ENCODE data around the gene CARD10.
A peak's percentile ranks its signal among the peaks of the same experiment; 100 is the strongest.

The CARD10 gene

DNA sequence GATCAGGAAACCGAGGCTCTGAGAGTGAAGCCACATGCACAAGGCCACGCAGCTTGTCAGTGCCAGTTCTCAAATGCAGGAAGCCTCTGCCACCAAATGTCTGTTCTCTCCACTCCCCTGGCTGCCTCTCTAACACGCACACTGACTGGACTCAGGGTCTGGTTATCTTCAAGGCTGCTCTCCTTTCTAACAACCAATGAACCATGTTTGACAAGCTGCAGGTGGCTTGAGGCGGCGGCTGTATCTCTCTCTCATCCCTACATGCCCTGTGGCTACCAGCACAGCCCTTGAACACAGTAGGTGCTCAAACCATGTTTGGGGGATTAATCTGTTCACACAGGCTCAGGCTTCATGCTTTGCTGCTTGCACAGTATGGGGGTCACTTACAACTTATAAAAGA is 56.8 kb downstream of the CARD10 start:
- no peak for DNase-seq (ENCODE audit: low read depth)

DNA sequence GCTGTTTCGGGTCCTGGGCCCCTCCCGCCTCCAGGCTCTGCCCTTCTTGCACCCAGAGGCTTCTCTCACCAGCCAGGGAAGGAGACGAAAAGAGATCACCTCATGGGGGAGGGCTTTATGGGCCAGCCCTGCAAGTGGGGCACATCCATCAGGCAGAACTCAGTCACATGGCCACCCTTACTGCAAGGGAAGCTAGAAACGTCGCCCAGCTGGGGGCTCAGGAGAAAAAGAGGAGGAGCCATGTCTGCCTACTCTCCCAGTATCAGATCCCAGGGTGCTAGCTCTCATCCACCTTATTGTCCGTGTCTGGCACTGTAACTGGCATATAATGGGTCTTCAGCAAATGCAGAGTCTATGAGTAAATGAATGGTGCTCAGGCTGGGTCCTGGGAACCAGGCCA is 57.3 kb downstream of the CARD10 start:
- DNase-seq (ENCODE audit: low read depth) = no peak

DNA sequence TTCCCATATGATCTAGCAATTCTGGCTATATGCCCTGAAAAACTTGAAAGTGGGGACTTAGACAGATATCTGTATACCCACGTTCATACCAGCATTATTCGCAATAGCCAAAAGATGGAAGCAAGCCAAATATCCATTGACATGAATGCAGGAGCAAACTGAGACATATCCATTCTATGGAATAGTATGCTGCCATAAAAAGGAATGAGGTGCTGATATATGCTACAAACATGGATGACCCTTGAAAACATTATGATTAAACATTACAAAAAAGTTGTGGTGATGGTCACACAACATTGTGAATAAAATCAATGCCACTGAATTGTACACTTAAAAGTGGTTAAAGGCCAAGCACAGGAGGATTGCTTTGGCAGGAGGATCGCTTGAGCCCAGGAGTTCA is 58.5 kb downstream of the CARD10 start:
- DNase-seq (ENCODE audit: low read depth) = no peak

DNA sequence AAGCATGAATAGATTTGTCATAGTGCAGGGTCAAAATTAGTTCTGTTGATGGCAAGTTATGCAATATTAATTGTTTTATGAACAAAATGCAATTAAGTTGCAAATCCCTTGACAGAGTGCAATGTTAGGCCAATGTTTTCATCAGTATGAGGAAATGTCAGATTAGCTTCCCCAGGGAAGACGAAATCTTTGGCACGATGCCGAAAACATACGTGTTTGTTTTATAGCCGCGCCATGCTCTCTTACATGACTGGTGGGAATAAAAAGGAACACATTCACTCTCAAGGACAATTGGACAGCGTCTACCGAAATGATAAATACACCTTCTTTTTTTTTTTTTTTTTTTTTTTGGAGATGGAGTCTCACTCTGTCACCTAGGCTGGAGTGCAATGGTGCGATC is 60.0 kb downstream of the CARD10 start:
- no peak for DNase-seq (ENCODE audit: low read depth)

DNA sequence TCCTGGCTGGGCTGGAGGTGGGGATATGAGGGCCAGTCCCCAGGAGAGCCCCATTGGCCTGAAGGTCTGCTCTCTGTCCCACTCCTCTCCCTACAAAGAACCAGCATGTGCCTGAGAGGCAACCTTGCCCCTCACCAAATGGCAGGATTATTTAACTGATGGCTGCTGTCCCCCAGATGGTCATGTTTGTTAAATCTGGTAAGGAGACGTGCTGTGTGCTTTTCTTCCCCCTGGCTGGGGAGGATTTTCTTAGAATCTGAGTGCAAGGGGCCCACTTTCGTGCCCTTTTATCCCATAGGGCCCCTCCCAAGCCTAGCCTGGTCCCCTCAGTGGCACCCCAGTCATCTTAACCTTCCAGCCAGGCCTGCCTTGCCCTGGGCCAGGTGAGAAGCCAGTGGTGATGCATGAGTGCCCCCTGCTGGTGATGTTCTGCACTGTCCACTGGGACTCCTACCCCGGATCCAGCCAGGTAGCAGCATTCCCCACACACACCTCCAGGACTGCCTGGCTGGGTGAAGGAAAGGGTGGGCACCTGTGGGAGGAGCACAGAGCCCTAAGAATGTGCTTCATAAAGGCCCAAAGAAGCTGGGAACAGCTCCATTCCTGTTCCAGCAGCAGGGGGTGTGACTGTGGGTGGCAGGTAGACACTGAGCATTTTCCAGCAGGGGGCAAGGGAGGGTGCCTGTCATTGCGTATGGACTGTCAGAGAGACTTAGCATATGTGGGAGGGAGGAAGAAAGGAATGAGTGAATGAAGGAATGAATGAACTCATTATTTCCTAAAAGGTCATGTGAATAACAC is 61.9 kb downstream of the CARD10 start:
- no peak for DNase-seq (ENCODE audit: low read depth)

DNA sequence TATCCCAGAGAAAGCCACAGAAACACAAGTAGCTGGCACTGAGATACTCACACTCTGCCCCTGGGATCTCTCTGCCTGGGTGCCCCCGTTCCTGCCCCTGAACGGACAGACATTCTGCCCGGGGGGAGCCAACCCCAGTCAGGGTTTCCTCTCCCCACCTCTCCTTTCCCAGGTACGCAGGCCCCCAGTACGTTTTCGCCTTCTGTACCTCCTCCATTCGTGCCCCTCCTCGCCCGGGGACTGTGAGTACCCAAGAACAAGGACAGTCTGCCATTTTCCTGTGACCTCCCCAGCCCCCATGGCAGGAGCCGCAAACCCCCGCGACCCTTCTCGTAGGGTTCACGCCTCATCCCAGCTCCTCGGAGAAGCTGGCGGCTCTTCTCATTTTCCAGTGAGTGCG is 62.9 kb downstream of the CARD10 start:
- no peak for DNase-seq (ENCODE audit: low read depth)

DNA sequence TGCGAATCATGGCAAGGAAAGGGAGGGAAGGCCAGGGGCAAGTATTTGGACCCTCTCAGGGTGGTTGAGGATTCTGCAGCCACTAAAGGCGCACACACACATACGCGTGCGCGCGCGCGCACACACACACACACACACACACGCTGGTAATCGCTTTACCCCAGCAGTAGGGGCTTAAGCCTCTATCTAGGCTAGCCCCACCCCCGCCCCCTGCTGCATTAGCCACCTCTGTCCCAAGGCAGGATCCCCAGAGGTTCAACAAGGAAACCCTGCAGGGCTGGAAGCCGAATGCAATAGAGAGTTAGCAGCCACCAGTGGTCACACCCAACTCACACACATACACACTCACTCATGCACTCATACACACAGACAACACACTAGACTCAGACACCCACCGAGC is 63.3 kb downstream of the CARD10 start:
- DNase-seq (ENCODE audit: low read depth) = no peak

DNA sequence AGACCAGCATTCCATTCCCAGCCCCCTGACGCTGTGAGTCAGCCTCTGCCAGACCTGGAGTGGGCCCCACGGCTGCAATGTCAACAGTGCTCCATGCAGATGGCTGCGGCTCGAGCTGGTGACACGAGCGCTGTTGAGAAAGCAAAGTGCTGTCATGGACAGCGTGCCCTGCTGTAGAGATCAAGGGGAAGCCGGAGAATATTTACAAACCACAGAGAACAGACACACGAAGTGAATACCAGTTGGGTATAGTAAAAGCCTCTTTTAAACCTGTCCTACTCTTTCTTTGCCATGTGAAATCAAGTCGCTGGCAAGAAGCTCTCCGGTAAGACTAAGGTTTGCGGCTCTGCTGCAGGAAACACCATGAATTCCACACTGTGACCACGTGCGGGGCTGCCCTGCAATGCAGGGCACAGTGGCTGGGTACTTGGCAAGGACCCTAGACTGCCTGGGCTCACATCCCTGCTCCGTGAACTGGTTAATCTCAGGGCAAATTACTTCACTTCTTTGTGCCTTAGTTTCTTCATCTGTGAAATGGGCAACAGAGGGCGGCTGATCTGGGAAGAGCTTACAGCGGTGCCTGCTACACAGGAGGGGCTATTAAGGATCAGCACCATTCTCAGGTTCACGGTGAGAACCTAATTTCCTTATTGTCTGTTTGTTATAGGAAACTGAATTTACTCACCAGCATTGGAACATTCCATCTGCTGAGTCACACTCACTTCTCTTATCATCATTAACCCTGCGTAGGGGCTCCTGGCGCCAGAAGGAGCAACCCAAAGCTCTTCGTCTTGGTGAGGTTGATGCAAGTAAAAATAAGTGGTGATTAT is 64.1 kb downstream of the CARD10 start:
- DNase-seq (ENCODE audit: low read depth) = peak; percentile 83

DNA sequence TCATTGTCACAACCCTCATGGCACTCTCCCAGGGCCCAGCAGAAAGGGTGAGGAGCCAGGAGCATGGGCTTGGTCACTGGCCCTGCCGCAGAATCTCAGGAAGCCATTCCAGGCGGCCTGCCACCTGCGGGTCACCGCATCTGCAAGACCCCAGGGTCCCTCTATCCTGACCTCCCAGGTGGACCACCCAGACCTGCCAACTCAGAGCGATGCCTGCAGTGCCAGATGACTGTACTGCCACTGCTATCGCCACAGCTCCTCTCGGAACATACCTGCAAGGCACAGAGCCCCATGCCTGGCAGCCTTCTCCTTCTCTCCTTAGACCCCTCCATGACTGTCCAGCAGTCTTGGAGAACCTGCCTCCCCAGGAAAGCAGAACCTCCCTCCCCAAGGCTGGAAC is 65.5 kb downstream of the CARD10 start:
- no peak for DNase-seq (ENCODE audit: low read depth)

DNA sequence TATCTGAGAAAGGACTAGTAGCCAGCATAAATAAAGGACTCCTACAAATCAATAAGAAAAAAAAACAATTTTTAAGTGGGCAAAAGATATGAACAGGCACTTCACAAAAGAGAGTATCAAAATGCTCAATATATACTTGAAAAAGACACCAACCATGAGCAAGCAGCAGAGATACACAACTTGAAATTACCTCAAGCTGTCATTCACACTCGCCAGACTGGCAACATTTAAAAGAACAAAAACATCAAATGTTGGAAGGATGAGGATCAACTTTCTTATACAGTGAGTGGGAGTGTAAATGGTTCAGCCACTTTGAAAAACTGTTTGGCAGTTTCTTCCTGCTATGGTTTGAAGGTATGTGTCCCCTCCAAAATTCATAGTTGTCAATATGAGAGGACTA is 68.0 kb downstream of the CARD10 start:
- no peak for DNase-seq (ENCODE audit: low read depth)

DNA sequence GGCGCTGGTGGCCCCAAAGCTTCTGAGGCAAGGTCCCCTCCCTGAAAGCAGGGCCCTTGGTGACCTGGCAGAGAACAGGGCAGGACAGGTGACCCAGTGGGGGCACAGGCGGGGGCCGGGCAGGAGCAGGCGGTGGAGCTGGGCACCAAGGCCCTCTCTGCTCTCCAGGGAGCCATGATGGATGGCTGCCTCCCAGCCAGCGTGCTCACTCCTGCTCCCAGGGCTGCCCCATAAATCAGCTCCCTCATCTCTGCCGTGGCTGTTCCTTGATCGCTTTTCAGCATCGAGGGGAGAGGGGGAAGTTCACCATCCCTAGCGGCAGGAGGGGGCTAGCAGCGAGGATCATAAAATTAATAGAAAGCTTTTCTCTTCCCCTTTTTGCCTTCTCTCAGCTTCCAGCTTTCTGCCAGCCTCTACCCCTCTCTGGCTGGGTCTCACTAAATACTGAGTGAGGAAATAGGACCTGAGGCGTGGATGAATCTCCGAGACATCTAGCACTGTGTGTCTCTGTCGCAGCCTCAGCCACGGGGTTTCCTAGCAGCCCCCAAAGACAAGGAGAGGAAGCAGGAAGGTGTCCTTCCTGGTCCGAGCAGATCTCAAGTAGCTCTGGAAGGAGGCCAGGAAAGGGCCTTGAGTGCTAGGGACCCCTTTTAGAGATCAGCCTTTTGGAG is 69.7 kb downstream of the CARD10 start:
- no peak for DNase-seq (ENCODE audit: low read depth)

DNA sequence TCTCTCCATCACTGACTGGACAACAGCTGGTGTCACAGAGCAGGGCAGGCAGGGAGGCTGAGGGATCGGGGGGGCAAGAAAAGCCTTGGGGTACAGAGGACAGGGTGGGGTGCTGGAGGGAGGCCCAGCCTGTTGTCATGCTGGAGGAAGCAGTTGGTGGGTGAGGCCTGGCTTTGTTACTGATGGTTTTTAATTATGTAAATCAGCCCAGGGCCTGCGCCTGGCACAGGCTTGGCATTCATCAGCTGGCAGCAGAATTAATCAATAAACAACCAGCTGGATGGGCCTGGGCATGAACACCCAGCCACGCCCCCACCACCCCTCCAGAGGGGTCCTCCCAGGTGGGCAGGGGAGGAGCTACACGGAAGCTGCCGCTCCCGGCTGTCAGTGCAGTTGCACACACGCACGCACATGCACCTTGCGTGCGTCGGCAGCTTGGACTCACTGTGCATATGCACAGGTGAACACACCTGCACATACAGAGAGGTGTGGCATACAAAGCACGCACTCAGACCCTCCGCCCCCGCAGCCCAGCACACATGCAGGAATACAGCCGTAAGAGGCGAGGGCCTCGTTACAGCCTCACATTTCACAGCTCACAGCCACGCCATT is 70.6 kb downstream of the CARD10 start:
- no peak for DNase-seq (ENCODE audit: low read depth)

DNA sequence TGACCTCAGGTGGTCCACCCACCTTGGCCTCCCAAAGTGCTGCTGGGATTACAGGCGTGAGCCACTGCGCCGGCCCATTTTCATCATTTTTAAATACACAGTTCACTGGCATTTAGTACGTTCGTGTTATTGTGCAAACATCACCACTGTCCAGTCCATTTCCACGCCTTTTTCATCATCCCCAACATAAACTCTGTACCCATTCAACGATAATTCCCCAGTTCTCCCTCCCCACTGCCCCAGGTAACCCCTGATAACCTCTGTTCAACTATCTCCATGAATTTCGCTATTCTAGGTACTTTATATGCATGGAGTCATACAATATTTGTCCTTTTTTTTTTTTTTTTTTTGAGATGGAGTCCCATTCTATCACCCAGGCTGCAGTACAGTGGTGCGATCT is 73.7 kb downstream of the CARD10 start:
- no peak for DNase-seq (ENCODE audit: low read depth)

DNA sequence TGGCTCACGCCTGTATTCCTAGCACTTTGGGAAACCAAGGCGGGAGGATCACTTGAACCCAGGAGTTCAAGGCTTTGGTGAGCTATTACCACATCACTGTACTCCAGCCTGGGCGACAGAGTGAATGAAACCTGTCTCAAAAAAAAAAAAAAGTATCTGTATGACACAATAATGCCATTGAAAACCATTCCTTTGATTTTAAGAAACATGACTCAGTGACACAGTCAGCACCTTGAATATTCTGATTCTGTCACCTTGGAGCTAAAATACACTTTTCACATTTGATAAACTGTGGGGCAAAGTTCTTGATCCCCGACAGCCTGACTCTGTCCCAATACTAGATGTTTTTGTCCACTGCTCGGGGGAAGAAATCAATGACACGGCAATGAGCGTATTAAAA is 75.2 kb downstream of the CARD10 start:
- DNase-seq (ENCODE audit: low read depth) = no peak

DNA sequence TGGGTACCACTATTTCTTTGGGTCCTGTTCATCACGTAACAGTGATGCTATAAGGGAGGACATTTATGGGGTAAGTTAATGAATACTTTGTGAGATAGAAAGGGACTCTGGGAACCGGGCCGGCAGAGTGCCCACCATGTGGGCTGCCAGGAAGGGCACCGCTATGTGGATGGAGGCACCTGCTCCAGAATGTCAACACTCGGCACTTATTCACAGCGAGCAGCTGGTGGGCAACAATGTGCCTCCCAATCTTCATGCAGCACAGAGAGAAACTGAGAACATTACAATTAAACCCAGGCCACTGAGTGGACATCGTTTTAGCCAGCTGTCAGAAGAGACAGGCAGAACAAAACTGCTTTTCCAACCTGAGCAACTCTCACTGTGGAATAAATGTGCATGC is 76.1 kb downstream of the CARD10 start:
- DNase-seq (ENCODE audit: low read depth) = no peak

DNA sequence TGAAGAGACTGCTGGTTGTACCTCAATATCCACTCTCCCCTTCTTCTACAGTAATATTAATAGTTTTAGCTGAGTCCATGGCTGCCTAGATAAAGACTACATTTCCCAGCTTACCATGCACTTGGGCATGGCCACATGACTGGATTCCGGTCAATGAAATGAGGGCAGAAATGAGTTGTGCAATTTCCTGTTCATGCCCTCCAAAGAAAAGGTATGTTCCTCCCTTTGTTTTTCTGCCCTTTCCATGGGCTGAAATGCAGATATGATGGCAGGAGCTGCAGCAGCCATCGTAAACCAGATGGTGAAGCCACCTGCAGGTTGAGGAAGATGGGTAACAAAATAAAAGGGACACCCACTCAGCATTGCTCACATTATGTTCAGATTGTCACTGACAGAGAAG is 76.7 kb downstream of the CARD10 start:
- no peak for DNase-seq (ENCODE audit: low read depth)

DNA sequence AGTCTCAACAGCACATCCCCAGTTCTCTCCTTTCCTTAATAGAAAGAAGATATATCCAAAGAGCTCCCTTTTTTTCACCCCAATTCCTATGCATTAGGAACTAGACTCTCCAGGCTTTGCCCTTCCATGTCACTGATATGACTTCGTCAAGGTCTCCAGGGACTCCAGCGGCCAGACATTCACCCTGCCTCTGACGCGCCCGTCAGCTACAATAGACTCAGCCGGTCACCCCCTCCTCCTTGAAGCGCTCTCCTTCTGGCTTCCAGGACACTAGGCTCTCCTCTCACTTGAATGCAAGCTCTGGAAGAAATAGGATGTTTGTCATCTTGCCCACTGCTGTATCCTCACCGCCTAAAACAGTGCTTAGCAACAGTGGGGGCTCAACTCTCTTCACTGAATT is 77.1 kb downstream of the CARD10 start:
- DNase-seq (ENCODE audit: low read depth) = no peak

DNA sequence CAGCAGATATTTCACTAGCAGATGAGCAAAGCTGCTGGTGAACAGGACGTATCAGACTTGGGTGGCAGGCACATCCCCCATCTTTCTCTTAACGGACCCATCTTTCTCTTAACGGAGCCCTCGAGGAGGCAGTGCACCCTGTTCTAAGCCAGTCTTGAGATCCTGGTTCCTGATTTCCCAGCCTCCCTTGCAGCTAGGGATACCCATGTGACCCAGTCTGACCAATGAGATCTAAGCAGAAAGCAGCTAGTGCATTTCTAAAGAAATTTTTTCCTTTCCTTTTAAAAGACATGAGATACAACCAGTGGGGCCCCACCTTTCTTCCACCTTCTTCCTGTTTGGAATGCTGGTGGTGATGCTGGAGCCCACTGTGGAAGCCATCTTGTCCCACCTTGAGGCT is 78.3 kb downstream of the CARD10 start:
- no peak for DNase-seq (ENCODE audit: low read depth)
